B cell (primary cell): ENCODE results near the gene IL17RE. TPM values are rescaled to one million over a fixed set of nuclear protein-coding genes. Genes with fewer than 3 reads are reported as not detected.

Experiments
- ATAC-seq: fragments of 200-7000 bp; cut with Tn5 transposase; one replicate; pipeline ENCODE4 v1.10.0; 2021; ENCODE audit warnings: low read depth, mild to moderate bottlenecking, moderate number of reproducible peaks, moderate library complexity
- CTCF ChIA-PET: fragments of 350-600 bp; sonication (Branson Sonifier 250); formaldehyde crosslinking; loops from one replicate; lab custom pipeline; 2021; ENCODE audit warnings: antibody characterized with exemption, inconsistent platforms; lab: Charles Lee
- POLR2A ChIA-PET: fragments of 350-600 bp; sonication (Branson Sonifier 250); formaldehyde crosslinking; loops from one replicate; lab custom pipeline; 2021; ENCODE audit warnings: antibody characterized with exemption; lab: Charles Lee
- DNase-seq: peaks from one replicate; pipeline ENCODE4 v3.0.0; 2013
- H2AFZ ChIP-seq: 2 replicates; pipeline ENCODE4 v1.6.1; 2012; ENCODE audit warnings: mild to moderate bottlenecking, low read depth, low read length; ENCODE audit not compliant: insufficient read depth, poor library complexity, severe bottlenecking
- H3K27ac ChIP-seq, 2 donors: 1 replicate in 1 of 2; 2 replicates in 1 of 2; pipeline ENCODE4 v1.5.1; 2012 to 2013; ENCODE audit warnings: low read length in 2 of 2, mild to moderate bottlenecking in 2 of 2, moderate library complexity in 1 of 2
- H3K27me3 ChIP-seq, 4 experiments: fragments of 200-600 bp in 1 of 4; sonication (generic) in 1 of 4; replicated peaks in 1 of 4; 1 replicate in 2 of 4; 2 replicates in 2 of 4; pipeline versions ENCODE4 v1.6.1 to v1.7.0; 2013 to 2016; ENCODE audit warnings: low read length in 3 of 4, mild to moderate bottlenecking in 2 of 4, mixed read lengths in 1 of 4, moderate library complexity in 1 of 4; ENCODE audit not compliant: insufficient read depth in 4 of 4, control insufficient read depth in 3 of 4; ENCODE audit errors: control extremely low read depth in 1 of 4
- H3K36me3 ChIP-seq, 2 experiments: replicated peaks in 1 of 2; 1 replicate in 1 of 2; 2 replicates in 1 of 2; pipeline versions ENCODE4 v1.6.1 to v1.7.1; 2013; ENCODE audit warnings: low read length in 1 of 2; ENCODE audit not compliant: insufficient read depth in 2 of 2, control insufficient read depth in 1 of 2; ENCODE audit errors: control extremely low read depth in 1 of 2, extremely low read depth in 1 of 2
- H3K4me1 ChIP-seq, 2 donors: fragments of 200-600 bp in 1 of 2; sonication (generic) in 1 of 2; 1 replicate in 1 of 2; 2 replicates in 1 of 2; pipeline versions ENCODE4 v1.5.1 to v1.6.1; 2013 to 2017; ENCODE audit warnings: low read length in 2 of 2; ENCODE audit not compliant: control insufficient read depth in 2 of 2, insufficient read depth in 2 of 2
- H3K4me2 ChIP-seq: replicated peaks from 2 replicates; pipeline ENCODE3; 2012; ENCODE audit warnings: mild to moderate bottlenecking, low read depth, low read length; ENCODE audit not compliant: poor library complexity, severe bottlenecking
- H3K4me3 ChIP-seq, 5 experiments: fragments of 200-600 bp in 1 of 5; sonication (generic) in 1 of 5; 1 replicate in 3 of 5; 2 replicates in 2 of 5; pipeline versions ENCODE4 v1.5.1 to v1.7.0; 2011 to 2016; ENCODE audit warnings: low read length in 4 of 5, mild to moderate bottlenecking in 4 of 5, low read depth in 2 of 5, control low read depth in 1 of 5, moderate library complexity in 1 of 5; ENCODE audit not compliant: insufficient read depth in 1 of 5; ENCODE audit errors: control extremely low read depth in 1 of 5, extremely low read depth in 1 of 5
- H3K79me2 ChIP-seq: fragments of 200-600 bp; sonication (generic); one replicate; pipeline ENCODE4 v1.6.0; 2016; ENCODE audit warnings: low read length; ENCODE audit not compliant: control insufficient read depth, insufficient read depth
- H3K9ac ChIP-seq: fragments of 200-600 bp; sonication (generic); 2 replicates; pipeline ENCODE4 v1.6.1; 2017; ENCODE audit warnings: mild to moderate bottlenecking, low read length, moderate library complexity
- H3K9me3 ChIP-seq, 3 donors: one replicate each; pipeline versions ENCODE4 v1.6.1 to v1.7.1; 2013; ENCODE audit warnings: low read length in 2 of 3; ENCODE audit not compliant: control insufficient read depth in 2 of 3, insufficient read depth in 1 of 3; ENCODE audit errors: control extremely low read depth in 1 of 3
- H4K20me1 ChIP-seq: 2 replicates; pipeline ENCODE4 v1.6.0; 2012; ENCODE audit warnings: mild to moderate bottlenecking, low read length; ENCODE audit not compliant: insufficient read depth, control insufficient read depth, poor library complexity, severe bottlenecking
- H3K27ac Mint-ChIP-seq: one replicate; pipeline ENCODE4 v1.8.0; 2021; ENCODE audit warnings: mixed read lengths
- H3K27me3 Mint-ChIP-seq: one replicate; pipeline ENCODE4 v1.8.0; 2021; ENCODE audit warnings: mixed read lengths
- H3K4me1 Mint-ChIP-seq: one replicate; pipeline ENCODE4 v1.8.0; 2021; ENCODE audit warnings: mixed read lengths
- H3K4me3 Mint-ChIP-seq: one replicate; pipeline ENCODE4 v1.8.0; 2021; ENCODE audit warnings: mixed read lengths
- H3K9me3 Mint-ChIP-seq: one replicate; pipeline ENCODE4 v1.8.0; 2022; ENCODE audit warnings: mixed read lengths; ENCODE audit not compliant: insufficient read depth
- CTCF ChIP-seq: fragments of 200-600 bp; IDR thresholded peaks from one replicate; pipeline ENCODE4 v1.8.0; 2022; ENCODE audit warnings: antibody characterized with exemption, mild to moderate bottlenecking
- EZH2 ChIP-seq: IDR thresholded peaks from 2 replicates; pipeline ENCODE4 v1.6.1; 2012; ENCODE audit warnings: borderline replicate concordance, low read depth, mild to moderate bottlenecking, moderate library complexity, low read length; ENCODE audit not compliant: insufficient read depth, poor library complexity, severe bottlenecking
- WGBS: methylation state at CpG from one replicate; pipeline ENCODE4 v1.1.5; 2013; ENCODE audit warnings: missing lambda C conversion rate; ENCODE audit not compliant: insufficient coverage; 5-methylcytosine and 5-hydroxymethylcytosine counted together
- intact Hi-C: fragments of 100-400 bp; cut with micrococcal nuclease; formaldehyde crosslinking; loops from one replicate; pipeline ENCODE4 v1.10.0; 2022
- polyA plus RNA-seq: library from polyadenylated mRNA; depleted of rRNA; stranded (reverse); fragments of >200 nt; gene quantifications from 2 replicates; pipeline ENCODE4 v1.2.3, GENCODE V29; 2012
- total RNA-seq, 2 donors: library from RNA; stranded (reverse); fragments of 120-200 nt in 1 of 2; gene quantifications; 1 replicate in 1 of 2; 2 replicates in 1 of 2; pipeline versions ENCODE4 v1.2.3 to v1.2.4, GENCODE V29; 2013 to 2022

Gene IL17RE
- total and polyA plus RNA-seq, 2 donors (not counting 1 experiment from before 2014, with no cell fraction given): 0.37 TPM; not detected in 1

DNA sequence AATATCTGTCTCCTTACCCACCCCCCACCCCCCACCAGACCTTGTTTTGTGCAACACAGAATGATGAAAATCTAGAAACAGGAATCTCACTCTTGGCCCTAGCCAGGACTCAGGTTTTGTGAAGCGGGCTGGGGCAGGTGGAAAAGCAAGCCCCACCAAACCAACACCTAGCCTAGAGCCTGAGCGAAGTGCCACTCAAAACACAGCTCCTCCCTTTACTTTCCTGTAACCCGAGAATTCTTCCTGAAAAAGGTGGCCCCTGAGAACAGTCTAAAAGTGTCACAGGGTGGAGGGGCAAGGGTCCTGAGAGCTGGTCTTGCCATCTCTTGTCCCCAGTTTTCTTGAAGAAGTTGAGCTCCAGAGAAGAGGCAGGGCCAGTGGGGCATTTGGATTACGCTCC lies 41.4 kb upstream of the IL17RE start:
- no peak overlapping the region for H3K27ac ChIP-seq
- no peaks in the 10 kb centered on the region for H4K20me1 ChIP-seq
- H3K36me3 ChIP-seq: no peaks in the 10 kb centered on the region
- no peak for DNase-seq
- H3K4me3 ChIP-seq: no peak overlapping the region
- H3K27me3 Mint-ChIP-seq: peaks cover 5% of the 10 kb centered on the region
- no peak overlapping the region for H3K27ac Mint-ChIP-seq
- no peak for ATAC-seq
- no peak overlapping the region for H3K4me3 Mint-ChIP-seq
- H3K79me2 ChIP-seq: no peaks in the 10 kb centered on the region
- peaks cover 0 to 22% (median 6%) of the 10 kb centered on the region in 4 experiments for H3K27me3 ChIP-seq
- TF ChIP-seq EZH2 (no peak), CTCF (no peak)
- H3K9me3 Mint-ChIP-seq: no peaks in the 10 kb centered on the region
- intact Hi-C loops: no loop called here
- CTCF ChIA-PET: interaction anchor here (0.6 kb wide), 2 partner anchors 23 to 123 kb away, joined by 3 read pairs; no protein-coding TSS in a partner anchor
- H3K9me3 ChIP-seq: no peaks in the 10 kb centered on the region
- WGBS: 100% methylated on average over 1 of the region's 4 CpGs
- H2AFZ ChIP-seq: no peak overlapping the region
- POLR2A ChIA-PET: interaction anchor here (0.6 kb wide), 1 partner anchor 20 kb away, joined by 3 read pairs; no protein-coding TSS in a partner anchor
- peaks cover 6 to 8% of the 10 kb centered on the region in 2 donors for H3K4me1 ChIP-seq
- no peak overlapping the region for H3K4me2 ChIP-seq
- H3K4me1 Mint-ChIP-seq: no peaks in the 10 kb centered on the region
- H3K9ac ChIP-seq: no peak overlapping the region

DNA sequence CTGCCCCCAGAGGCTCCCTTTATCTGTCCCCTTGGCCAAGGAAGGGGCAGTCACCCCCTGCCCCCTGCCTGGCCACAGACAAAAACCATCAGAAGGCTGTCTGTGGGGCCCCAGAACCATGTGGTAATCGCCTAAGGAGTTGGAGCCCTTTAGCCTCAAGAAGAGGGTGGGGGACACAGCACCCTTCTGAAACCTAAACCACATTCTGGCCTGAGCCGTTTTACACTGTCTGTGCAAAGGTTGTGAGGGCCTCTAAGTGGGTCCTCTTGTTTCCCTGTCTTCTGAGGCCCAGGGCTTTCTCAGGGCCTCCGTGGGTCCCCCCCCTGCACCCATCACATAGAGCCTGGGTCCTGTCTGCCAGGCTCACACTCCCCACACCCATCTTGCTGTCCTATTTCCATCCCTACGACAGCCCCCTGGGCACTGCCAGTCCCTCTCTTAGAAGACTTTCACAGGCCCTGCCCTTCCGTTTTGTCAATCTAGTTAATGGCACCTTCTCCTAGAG lies 41.0 kb upstream of the IL17RE start:
- Histone ChIP-seq H3K4me1 (peaks cover 6 to 8% of the 10 kb centered on the region in 2 donors), H3K4me2 (no peak overlapping the region), H3K79me2 (no peaks in the 10 kb centered on the region), H3K9ac (no peak overlapping the region), H3K36me3 (no peaks in the 10 kb centered on the region), H4K20me1 (no peaks in the 10 kb centered on the region), H3K27ac (no peak overlapping the region), H3K27me3 (peaks cover 0 to 22% (median 6%) of the 10 kb centered on the region in 4 experiments), H2AFZ (no peak overlapping the region), H3K4me3 (no peak overlapping the region), H3K9me3 (no peaks in the 10 kb centered on the region)
- ChIA-PET POLR2A (no interaction called here), CTCF (interaction anchor here (0.6 kb wide), 2 partner anchors 23 to 122 kb away, joined by 3 read pairs; no protein-coding TSS in a partner anchor)
- intact Hi-C loops: no loop called here
- Mint-ChIP-seq H3K9me3 (no peaks in the 10 kb centered on the region), H3K27ac (no peak overlapping the region), H3K27me3 (peaks cover 5% of the 10 kb centered on the region), H3K4me3 (peak overlapping the region; percentile 12), H3K4me1 (no peaks in the 10 kb centered on the region)
- WGBS: 89% methylated on average over 5 of the region's 5 CpGs
- DNase-seq: no peak
- TF ChIP-seq CTCF (no peak), EZH2 (no peak)
- no peak for ATAC-seq
